GM21717 (cell line): ENCODE data around the gene SERPINB1.

ENCODE experiments used
- ATAC-seq: cut with Tn5 transposase; IDR thresholded peaks from one replicate; pipeline ENCODE4 v1.9.1; 2021; ENCODE audit warnings: mild to moderate bottlenecking, moderate library complexity; ENCODE audit not compliant: unreplicated experiment

The SERPINB1 gene

DNA sequence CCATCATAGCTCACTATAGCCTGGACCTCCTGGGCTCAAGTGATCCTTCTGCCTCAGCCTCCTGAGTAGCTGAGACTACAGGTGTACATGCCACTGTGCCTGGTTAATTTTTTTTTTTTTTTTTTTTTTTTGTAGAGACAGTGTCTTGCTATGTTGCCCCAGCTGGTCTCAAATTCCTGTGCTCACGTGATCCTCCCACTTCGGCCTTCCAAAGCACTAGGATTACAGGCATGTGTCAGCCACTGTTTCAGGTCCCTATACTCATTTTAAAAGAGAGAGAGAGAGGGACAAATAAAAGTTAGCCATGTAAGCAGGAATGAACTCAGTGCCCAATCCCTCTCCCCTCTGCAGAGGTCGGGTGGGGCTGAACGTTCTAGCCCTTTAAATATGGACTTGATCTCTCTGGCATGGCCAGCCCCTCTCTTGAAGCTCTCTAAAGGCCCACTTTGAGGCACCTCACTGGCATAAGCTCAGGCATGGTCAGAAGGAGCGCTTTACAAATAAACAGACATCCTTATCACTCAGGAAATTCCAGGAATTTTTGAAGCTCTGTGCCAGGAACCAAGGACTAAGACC, 9.0 kb upstream of the SERPINB1 start:
- no peak for ATAC-seq

- ATAC-seq, result no peak
These were observed 7.2 kb upstream of the SERPINB1 start for GRCh38 chr6:2848851-2849250.

DNA sequence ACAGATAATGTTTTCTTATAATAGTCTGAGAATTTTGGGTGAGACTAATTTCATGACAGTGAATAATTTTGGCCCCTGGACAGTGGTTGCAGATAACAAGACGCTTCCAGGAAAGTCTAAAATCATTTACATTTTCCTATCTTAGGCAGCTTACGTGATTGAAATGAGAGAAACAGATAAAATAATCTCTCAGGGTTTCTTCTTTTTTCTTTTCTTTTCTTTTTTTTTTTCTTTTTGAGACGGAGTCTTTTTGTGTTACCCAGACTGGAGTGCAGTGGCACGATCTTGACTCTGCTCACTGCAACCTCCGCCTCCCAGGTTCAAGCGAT, 4.2 kb upstream of the SERPINB1 start:
- no peak for ATAC-seq

DNA sequence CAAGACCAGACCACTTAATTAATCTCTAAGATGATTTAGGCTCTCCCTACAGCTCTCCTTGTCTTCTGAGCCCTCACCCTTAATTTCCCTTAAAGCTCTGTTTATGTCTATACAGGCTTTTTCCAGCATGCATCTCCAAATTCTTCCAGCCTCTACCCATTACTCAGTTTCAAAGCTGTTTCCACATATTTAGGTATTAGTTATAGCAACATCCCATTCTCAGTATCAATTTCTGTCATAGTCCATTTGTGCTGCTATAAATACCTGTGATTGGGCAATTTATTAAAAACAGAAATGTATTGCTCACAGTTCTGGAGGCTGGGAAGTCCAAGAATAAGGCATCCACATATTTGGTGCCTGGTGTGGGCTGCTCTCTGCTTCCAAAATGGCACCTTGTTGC, 2.3 kb upstream of the SERPINB1 start:
- no peak for ATAC-seq

DNA sequence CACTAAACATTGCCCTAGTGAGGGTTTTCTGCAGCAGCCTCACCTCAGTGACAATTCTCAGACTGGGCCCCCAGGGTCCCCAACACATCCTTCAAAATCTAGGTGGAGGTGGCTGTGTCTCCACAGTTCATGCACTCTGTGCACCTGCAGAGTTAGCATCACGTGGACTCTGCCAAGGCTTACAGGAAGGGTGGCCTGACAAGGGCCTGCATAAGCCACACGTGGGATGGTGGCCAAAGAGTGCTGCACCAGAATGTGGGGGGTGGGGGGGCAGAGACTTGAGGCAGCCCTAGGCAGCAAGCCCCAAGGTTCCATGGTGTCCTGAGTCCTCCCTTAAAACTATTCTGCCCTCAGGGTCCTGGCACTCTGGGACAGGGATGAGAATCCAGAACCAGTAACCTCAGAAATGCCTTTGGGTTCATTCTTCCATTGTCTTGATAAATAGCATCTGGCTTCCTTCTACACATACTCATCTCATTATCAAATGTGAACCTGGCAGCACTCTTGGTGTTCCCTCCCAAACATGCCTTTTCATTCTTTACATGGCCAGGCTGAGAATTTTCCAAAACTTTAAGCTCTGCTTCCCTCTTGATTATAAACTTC, 1.6 kb upstream of the SERPINB1 start:
- ATAC-seq, result no peak

DNA sequence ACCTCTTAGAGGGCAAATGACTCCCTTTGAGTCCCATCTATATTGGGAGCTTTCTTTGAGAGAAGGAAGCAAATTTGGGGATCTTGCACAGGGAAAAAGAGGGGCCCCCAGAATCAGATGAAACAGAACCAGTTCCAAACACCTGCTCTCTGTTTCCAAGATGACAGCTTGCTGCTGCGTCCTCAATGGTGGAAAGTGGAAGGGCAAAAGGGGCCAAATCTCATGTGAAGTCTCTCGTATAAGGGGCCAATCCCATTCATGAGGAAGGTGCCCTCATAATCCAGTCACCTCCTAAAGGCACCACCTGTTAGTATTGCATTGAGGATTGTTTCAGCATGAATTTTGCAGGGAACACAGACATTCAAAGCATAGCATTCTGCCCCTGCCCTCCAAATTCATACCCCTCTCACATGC, 483 bp upstream of the SERPINB1 start:
- no peak for ATAC-seq

- ATAC-seq, result no peak
These were observed 958 bp downstream of the SERPINB1 start for GRCh38 chr6:2840749-2841061.

- ATAC-seq, result no peak
These were observed 1.5 kb downstream of the SERPINB1 start for GRCh38 chr6:2839982-2840748.

DNA sequence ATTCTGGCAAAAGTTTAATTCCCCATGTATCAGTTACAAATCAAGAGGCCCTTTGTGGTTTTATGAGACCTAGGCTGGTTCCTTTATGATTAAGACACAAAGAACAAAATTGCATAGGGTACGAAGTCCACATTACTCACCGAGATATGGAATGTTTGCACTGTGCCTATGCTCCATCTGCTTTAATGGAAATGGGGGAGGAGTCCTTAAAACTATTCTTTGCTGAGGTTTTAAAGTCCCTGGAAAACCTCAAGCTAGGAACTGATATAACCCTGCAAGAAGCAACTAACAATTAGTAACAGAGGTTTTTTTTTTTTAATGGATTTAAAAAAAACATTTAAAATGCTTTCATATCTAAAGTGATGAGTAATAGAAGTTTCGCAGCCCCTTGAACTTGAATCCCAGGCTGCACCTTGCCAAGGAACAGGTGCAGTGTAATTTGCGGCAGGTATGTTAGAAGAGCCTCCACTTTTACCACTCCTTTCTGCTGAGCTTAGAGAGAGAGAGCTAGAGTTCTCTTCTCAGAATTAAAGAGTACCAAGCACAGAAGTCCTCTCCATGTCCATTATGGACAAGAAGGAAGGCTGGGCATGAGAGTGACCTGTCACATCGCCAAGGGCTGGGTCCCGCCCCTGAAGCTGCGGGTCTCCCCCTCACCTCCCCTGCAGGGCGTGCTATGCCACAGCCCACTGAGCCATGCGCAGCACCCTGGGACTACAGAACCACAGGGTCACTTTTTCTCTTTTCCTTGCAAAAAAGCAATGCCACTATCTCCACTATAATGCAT, 2.3 kb downstream of the SERPINB1 start:
- ATAC-seq, result no peak

GRCh38 chr6:2838251-2838650, 3.4 kb downstream of the SERPINB1 start:
- ATAC-seq, result no peak

- no peak for ATAC-seq
These were observed 7.4 kb downstream of the SERPINB1 start for GRCh38 chr6:2834262-2834661.

DNA sequence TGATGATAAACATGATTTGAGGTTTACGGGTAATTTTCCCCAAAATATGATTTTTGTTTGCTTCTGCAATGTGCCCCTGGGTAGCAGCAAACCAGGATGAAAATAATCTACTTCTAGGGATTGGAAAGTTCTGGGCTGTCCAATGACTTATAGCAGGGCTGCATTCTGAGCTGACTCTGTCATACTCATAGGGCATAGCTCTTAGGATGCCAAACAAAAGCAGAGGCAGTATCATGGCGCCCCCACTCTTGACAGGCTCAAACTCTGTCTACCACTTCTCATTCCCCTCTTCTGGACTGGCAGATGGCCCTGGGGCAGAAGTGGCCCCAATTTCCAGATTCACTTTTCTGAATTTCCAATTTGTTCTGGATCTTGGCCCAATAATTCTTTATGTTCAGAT, 10.3 kb downstream of the SERPINB1 start:
- no peak for ATAC-seq

DNA sequence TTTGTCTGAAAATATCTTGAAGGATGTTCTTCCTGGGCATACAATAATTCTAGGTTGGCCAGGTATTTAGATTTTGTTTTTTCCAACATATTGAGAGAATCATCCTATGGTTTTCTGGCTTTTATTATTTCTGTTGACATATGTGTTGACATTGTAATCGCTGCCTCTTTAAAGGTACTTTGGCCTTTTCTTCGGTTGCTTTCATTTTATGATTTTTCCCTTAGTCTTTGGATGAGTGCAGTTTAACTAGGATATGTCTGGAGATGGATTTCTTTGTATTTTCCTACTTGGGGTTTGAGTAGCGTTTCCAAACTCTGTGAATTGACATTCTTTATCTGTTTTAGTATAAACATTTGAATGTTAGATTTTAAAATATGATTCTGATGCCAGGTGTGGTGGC, 11.5 kb downstream of the SERPINB1 start:
- no peak for ATAC-seq

GRCh38 chr6:2829253-2829652, 12.4 kb downstream of the SERPINB1 start:
- no peak for ATAC-seq

DNA sequence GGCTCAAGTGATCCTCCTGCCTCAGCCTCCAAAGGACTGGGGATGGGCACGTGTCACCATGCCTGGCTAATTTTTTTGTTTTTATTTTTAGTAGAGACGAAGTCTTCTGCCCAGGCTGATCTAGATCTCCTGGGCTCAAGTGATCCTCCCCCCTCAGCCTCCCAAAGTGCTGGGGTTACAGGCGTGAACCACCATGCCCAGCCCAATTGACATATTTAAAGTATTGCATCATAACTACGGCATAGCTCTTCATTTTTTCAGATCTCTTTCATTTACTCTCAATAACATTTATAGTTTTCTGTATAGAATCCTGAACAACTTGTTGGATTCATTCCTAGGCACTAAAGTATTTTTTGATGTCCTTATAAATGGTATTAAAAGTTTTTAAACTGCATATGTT, 13.0 kb downstream of the SERPINB1 start:
- ATAC-seq, result no peak

DNA sequence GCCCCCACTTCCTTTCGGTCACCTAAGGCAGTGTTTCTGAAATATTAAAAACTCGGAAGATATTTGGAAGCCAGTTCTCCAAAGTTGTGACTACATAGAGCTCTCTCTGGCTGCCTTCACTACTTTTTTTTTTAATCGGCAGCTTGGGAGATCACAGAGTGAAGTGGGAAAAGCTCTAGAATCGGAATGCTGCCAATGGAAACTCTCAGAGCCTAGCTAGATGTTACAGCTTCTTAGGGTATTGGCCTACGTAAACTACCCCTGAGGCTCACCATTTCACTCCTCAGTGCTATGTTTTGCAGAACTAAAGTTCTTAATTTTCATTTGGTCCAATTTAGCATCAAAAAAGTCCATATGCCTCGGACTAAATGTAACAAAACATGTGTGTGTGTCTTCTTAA, 14.5 kb downstream of the SERPINB1 start:
- no peak for ATAC-seq

- ATAC-seq, result no peak
These were observed 15.5 kb downstream of the SERPINB1 start for GRCh38 chr6:2826131-2826530.

DNA sequence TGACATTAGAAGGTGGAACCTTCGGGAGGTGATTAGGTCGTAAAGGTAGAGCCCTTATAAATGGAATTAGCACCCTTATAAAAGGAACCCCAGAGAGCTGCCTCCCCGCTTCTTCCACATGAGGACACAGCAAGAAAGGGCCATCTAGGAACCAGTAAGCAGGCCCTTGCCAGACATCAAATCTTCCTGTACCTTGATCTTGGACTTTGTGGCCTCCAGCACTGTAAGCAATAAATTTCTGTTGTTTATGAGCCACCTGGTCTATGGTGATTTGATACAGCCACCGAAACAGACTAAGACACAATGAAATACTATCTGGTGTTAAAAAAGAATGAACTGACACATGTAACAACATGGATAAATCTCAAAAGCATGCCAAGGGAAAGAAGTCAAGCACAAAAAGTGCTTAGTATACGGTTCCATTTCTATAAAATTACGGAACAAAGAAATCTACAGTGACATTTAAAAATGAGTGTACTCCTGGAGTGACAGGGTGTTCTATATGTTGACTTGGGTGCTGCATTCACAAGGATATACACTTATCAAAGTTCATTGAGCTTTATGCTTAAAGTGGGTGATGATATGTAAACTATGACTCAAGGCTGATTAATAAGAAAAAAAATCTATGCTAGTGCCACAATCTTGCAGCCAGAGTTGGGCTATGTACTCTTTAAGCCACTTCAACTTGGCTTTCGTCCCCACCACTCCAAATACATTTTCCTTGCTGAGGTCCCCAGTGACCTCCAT, 18.4 kb downstream of the SERPINB1 start:
- ATAC-seq, result no peak

- ATAC-seq, result no peak
These were observed 20.1 kb downstream of the SERPINB1 start for GRCh38 chr6:2821554-2821953.

DNA sequence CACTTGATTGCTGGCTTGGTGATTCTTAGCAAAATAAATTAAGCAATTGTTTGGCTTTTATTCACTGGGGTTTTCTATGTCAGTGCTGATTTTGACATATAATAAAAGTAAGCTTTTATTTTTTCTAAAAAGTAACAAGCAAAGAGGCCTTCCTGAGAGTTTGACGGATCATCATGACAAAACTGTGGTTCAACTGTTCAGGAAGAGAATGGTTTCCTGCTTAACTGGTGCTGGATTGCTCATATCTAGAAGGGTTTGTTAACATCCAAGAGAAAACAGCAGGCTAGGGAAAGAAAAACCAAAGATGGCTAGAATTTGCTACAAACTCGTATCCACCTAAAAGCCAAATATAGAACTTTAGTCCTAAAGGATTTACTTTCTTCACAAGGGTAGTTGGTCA, 21.2 kb downstream of the SERPINB1 start:
- ATAC-seq, result no peak

- no peak for ATAC-seq
These were observed 21.7 kb downstream of the SERPINB1 start for GRCh38 chr6:2819978-2820377.
